Peyer's patch (tissue), 4 donors: ENCODE measurements around the gene TMEM131L. TPM values are rescaled to one million over a fixed set of nuclear protein-coding genes. Genes with fewer than 3 reads are reported as not detected.
"Not testable (repeated sequence)": the region's sequence is repeated elsewhere in the genome, so short reads cannot be mapped to it uniquely, and the experiment has no call there.

Experiments used
- DNase-seq, 3 donors: peaks; one replicate each; pipeline ENCODE4 v3.0.0-alpha.2; 2017 to 2019
- H3K27ac ChIP-seq, 4 donors: fragments of 200-600 bp; sonication (generic); one replicate each; pipeline ENCODE4 v1.5.1; 2016 to 2019
- H3K27me3 ChIP-seq, 2 donors: fragments of 200-600 bp; sonication (generic); one replicate each; pipeline ENCODE4 v1.5.1; 2019
- H3K36me3 ChIP-seq, 3 donors: fragments of 200-600 bp; sonication (generic); one replicate each; pipeline ENCODE4 v1.5.1; 2016 to 2019
- H3K4me1 ChIP-seq, 4 donors: fragments of 200-600 bp; sonication (generic); one replicate each; pipeline ENCODE4 v1.5.1; 2016 to 2019
- H3K4me3 ChIP-seq, 4 donors: fragments of 200-600 bp; sonication (generic); 1 replicate in 3 of 4; 2 replicates in 1 of 4; pipeline ENCODE4 v1.5.1; 2016 to 2019; ENCODE audit warnings: mild to moderate bottlenecking in 1 of 4
- H3K9me3 ChIP-seq, 4 donors: fragments of 200-600 bp; sonication (generic); one replicate each; pipeline ENCODE4 v1.5.1; 2016 to 2019; ENCODE audit warnings: mild to moderate bottlenecking in 1 of 4
- POLR2A ChIP-seq, 2 donors: fragments of 450-650 bp; IDR thresholded peaks; one replicate each; pipeline ENCODE4 v1.5.1; 2017; ENCODE audit warnings: antibody characterized with exemption in 2 of 2, mild to moderate bottlenecking in 2 of 2, moderate library complexity in 2 of 2
- total RNA-seq, 4 donors: library from RNA; depleted of rRNA; stranded (reverse); fragments of >200 nt; gene quantifications; one replicate each; pipeline ENCODE4 v1.1.0, GENCODE V29; 2016
- TF ChIP-seq, protein P1 (sequence below), 6 experiments: fragments of 450-650 bp in 4 of 6; fragments of 200-600 bp in 2 of 6; sonication (generic) in 1 of 6; IDR thresholded peaks; one replicate each; pipeline ENCODE4 v1.5.1; 2017 to 2019; ENCODE audit warnings: antibody characterized with exemption in 6 of 6, mild to moderate bottlenecking in 3 of 6, moderate library complexity in 1 of 6

TMEM131L gene
- total RNA-seq, 4 donors from 2014 or later, result 5.2 to 54.5 (median 7.0) TPM

DNA sequence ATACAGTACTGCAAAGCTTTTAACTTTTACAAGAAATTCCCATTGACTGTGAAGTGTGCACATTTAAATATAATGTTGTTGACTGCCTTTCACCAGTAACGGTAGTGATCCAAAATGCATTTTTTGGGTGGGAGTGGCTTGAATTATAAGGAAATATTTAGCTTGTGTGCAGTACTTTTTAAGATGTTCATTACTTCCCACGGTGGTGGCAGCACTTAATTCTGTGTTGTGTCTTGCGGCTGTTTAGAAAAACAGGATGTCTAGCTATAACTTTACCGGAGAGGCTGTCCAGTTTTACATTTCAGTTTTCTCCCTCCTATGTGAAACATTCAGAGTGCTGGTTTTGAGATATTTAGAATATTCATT, 1.7 kb downstream of the TMEM131L start:
- peaks cover 0 to 23% (median 14%) of the 10 kb centered on the region in 4 donors for H3K4me1 ChIP-seq
- H3K36me3 ChIP-seq, result no peaks in the 10 kb centered on the region
- H3K27me3 ChIP-seq, result no peaks in the 10 kb centered on the region
- H3K4me3 ChIP-seq, result peak overlapping the region; percentile 66 to 90 (median 82)
- TF ChIP-seq, protein P1, sequence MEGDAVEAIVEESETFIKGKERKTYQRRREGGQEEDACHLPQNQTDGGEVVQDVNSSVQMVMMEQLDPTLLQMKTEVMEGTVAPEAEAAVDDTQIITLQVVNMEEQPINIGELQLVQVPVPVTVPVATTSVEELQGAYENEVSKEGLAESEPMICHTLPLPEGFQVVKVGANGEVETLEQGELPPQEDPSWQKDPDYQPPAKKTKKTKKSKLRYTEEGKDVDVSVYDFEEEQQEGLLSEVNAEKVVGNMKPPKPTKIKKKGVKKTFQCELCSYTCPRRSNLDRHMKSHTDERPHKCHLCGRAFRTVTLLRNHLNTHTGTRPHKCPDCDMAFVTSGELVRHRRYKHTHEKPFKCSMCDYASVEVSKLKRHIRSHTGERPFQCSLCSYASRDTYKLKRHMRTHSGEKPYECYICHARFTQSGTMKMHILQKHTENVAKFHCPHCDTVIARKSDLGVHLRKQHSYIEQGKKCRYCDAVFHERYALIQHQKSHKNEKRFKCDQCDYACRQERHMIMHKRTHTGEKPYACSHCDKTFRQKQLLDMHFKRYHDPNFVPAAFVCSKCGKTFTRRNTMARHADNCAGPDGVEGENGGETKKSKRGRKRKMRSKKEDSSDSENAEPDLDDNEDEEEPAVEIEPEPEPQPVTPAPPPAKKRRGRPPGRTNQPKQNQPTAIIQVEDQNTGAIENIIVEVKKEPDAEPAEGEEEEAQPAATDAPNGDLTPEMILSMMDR (IDR thresholded peaks at IDR 0.05), result no peak
- no peak for TF ChIP-seq POLR2A (IDR thresholded peaks at IDR 0.05)
- no peaks in the 10 kb centered on the region for H3K9me3 ChIP-seq
- H3K27ac ChIP-seq, result peak overlapping the region; percentile 74 to 98 (median 81)
- DNase-seq, result no peak

DNA sequence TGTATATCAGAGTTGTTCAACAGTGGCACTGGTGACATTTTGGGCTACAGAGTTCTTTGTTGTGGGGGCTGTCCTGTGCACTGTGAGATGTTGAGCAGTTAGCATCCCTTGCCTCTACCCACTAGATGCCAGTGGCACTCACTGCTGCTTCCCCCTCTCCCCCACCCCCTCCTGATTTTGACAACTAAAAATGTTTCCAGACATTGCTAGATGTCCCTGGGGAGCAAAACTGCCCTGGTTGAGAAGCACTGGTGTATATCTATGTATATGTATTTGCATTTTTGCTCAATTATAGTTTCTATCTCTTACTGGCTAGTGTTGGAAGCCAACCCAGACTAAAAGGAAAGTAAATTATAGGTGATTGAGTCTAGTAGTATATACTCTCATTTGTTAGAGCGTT, 2.4 kb downstream of the TMEM131L start:
- H3K27me3 ChIP-seq, result no peaks in the 10 kb centered on the region
- H3K4me3 ChIP-seq, result peak overlapping the region; percentile 66 to 90 (median 82)
- H3K36me3 ChIP-seq, result no peaks in the 10 kb centered on the region
- peak in 2 of 3 donors; percentile 66 to 75 for DNase-seq
- H3K27ac ChIP-seq, result peak overlapping the region; percentile 48 to 98 (median 78)
- no peaks in the 10 kb centered on the region for H3K9me3 ChIP-seq
- no peak for TF ChIP-seq POLR2A (IDR thresholded peaks at IDR 0.05)
- TF ChIP-seq, protein P1 (IDR thresholded peaks at IDR 0.05), result no peak
- peaks cover 0 to 23% (median 17%) of the 10 kb centered on the region in 4 donors for H3K4me1 ChIP-seq

DNA sequence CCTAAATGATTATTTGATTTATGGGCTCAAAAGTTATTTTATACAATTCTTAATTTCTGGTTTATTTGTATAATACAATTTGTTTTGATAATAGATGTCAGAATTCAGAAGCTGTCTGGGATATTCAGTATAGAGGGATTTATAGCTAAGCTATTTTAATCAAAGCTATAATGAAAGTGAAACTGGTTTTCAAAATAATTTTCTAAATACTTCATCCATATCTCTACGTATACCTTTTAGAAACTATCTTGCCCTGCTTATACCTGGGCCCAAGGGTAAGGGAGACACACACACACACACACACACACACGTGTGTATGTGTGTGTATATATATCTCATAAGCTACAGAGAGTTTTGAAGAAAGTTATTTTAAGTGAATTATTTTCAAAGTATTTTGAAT, 2.9 kb downstream of the TMEM131L start:
- TF ChIP-seq POLR2A (IDR thresholded peaks at IDR 0.05), result no peak
- TF ChIP-seq, protein P1 (IDR thresholded peaks at IDR 0.05), result no peak
- Histone ChIP-seq H3K4me1 (peaks cover 0 to 23% (median 17%) of the 10 kb centered on the region in 4 donors), H3K36me3 (no peaks in the 10 kb centered on the region), H3K27ac (peak overlapping the region; percentile 13 to 98 (median 65)), H3K4me3 (peak overlapping the region in 3 of 4 donors; percentile 66 to 90 (median 89)), H3K27me3 (no peaks in the 10 kb centered on the region), H3K9me3 (no peaks in the 10 kb centered on the region)
- no peak for DNase-seq

DNA sequence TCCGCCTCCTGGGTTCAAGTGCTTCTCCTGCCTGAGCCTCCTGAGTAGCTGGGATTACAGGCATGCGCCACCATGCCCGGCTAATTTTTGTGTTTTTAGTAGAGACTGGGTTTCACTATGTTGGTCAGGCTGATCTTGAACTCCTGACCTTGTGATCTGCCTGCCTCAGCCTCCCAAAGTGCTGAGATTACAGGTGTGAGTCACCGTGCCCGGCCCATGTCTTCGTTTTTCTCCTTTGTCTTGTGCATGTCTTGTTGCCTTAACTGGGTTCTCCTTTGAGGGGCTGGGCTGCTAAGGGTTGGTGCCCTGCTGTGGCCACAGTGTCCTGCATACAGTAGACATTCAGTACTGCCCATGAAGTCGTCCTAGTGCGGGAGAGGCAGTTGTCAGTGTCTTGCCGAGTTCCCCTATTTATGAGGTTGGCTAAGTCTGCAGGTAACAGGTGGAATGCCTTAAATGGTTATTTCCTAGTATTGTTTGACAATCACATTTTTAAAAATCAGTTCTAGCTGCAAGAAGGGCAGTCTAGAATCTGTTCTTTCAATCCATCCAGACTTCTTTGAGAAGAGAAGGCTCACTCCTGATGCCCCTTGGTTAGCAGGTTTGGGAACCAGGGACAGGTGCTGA, 5.0 kb downstream of the TMEM131L start:
- H3K4me1 ChIP-seq, result peaks cover 0 to 18% (median 9%) of the 10 kb centered on the region in 4 donors
- DNase-seq, H3K9me3 ChIP-seq, H3K36me3 ChIP-seq, H3K27me3 ChIP-seq: not testable (repeated sequence)
- H3K4me3 ChIP-seq, result peak overlapping the region in 2 of 4 donors; percentile 12 to 25
- peak overlapping the region; percentile 18 to 98 (median 52) for H3K27ac ChIP-seq

DNA sequence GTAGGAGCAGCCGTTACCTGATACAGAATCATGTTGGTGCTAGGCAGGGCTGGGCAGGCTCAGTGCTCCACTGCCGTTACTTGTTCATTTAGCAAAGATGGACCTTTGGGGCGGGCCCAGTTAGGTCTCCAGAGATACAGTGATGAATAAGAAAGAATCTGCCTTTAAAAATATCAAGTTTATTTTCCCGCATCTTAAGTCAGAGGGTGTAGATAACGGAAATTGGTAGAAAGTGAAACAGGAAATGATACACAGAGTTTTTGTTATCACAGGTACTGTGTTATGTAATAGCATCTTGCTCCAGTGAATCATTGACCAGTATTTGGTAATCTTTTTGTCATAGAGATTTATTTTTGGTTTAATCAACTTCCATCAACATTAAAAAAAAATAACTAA, 5.5 kb downstream of the TMEM131L start:
- no peaks in the 10 kb centered on the region for H3K27me3 ChIP-seq
- H3K4me1 ChIP-seq, result peaks cover 0 to 18% (median 9%) of the 10 kb centered on the region in 4 donors
- H3K36me3 ChIP-seq, result peaks cover 0 to 7% (median 0%) of the 10 kb centered on the region in 3 donors
- peak in 1 of 3 donors; percentile 46 for DNase-seq
- peak overlapping the region in 2 of 4 donors; percentile 12 to 25 for H3K4me3 ChIP-seq
- no peak for TF ChIP-seq POLR2A (IDR thresholded peaks at IDR 0.05)
- TF ChIP-seq, protein P1 (IDR thresholded peaks at IDR 0.05), result no peak
- H3K27ac ChIP-seq, result peak overlapping the region; percentile 18 to 98 (median 52)
- H3K9me3 ChIP-seq, result no peaks in the 10 kb centered on the region
